GM19351 (cell line): Measurements from ENCODE around the gene CMIP.
"Not testable (repeated sequence)": the region's sequence is repeated elsewhere in the genome, so short reads cannot be mapped to it uniquely, and the experiment has no call there.

ENCODE experiments used
- ATAC-seq: cut with Tn5 transposase; IDR thresholded peaks from one replicate; pipeline ENCODE4 v1.9.1; 2021; ENCODE audit warnings: mild to moderate bottlenecking, moderate library complexity; ENCODE audit not compliant: unreplicated experiment

The CMIP gene

GRCh38 chr16:81577272-81577671, 132.7 kb downstream of the CMIP start:
- ATAC-seq = not testable (repeated sequence)

- no peak for ATAC-seq
Observed at GRCh38 chr16:81578076-81578475, 133.5 kb downstream of the CMIP start.

- no peak for ATAC-seq
Observed at GRCh38 chr16:81578636-81579413, 134.2 kb downstream of the CMIP start.

- no peak for ATAC-seq
Observed at GRCh38 chr16:81581107-81581506, 136.5 kb downstream of the CMIP start.

- ATAC-seq = no peak
Observed at GRCh38 chr16:81582655-81583441, 138.2 kb downstream of the CMIP start.

GRCh38 chr16:81583893-81584631, 139.5 kb downstream of the CMIP start:
- ATAC-seq = no peak

- no peak for ATAC-seq
Observed at GRCh38 chr16:81585785-81586184, 141.2 kb downstream of the CMIP start.

- ATAC-seq = no peak
Observed at GRCh38 chr16:81586417-81586816, 141.8 kb downstream of the CMIP start.

GRCh38 chr16:81586977-81587625, 142.5 kb downstream of the CMIP start:
- no peak for ATAC-seq

GRCh38 chr16:81587626-81588160, 143.1 kb downstream of the CMIP start:
- no peak for ATAC-seq

GRCh38 chr16:81588326-81589081, 143.9 kb downstream of the CMIP start:
- ATAC-seq = no peak

- ATAC-seq = no peak
Observed at GRCh38 chr16:81589975-81590650, 145.5 kb downstream of the CMIP start.

- no peak for ATAC-seq
Observed at GRCh38 chr16:81590714-81591544, 146.3 kb downstream of the CMIP start.

- no peak for ATAC-seq
Observed at GRCh38 chr16:81591545-81591870, 146.9 kb downstream of the CMIP start.

GRCh38 chr16:81592353-81592866, 147.8 kb downstream of the CMIP start:
- ATAC-seq = no peak

GRCh38 chr16:81593481-81593880, 148.9 kb downstream of the CMIP start:
- no peak for ATAC-seq

GRCh38 chr16:81595629-81596292, 151.2 kb downstream of the CMIP start:
- no peak for ATAC-seq

GRCh38 chr16:81597079-81597658, 152.6 kb downstream of the CMIP start:
- no peak for ATAC-seq
